ENCODE results near the gene HM13.
"Not testable (repeated sequence)": the region's sequence is repeated elsewhere in the genome, so short reads cannot be mapped to it uniquely, and the experiment has no call there.

Gene HM13

GRCh38 chr20:31612271-31612640 is 98.0 kb downstream of the HM13 start:
- not testable (repeated sequence) for DNase-seq

GRCh38 chr20:31615416-31615815 is 101.2 kb downstream of the HM13 start:
- DNase-seq, result no peak

GRCh38 chr20:31617432-31618104 is 103.3 kb downstream of the HM13 start:
- DNase-seq, result no peak

Measured in NCI-H1694 treated with DMSO at 0.1 percent for 48 hours (cell line).